GM23248 (cell line): ENCODE measurements around the gene GNL3.

Experiments used
- EZH2 ChIP-seq: fragments of 200-600 bp; sonication (generic); IDR thresholded peaks from 2 replicates; pipeline ENCODE4 v1.6.1; 2018; ENCODE audit warnings: antibody characterized with exemption, mild to moderate bottlenecking; ENCODE audit not compliant: insufficient read depth, poor library complexity, severe bottlenecking
- EZH2phosphoT487 ChIP-seq: fragments of 200-600 bp; sonication (generic); IDR thresholded peaks from 2 replicates; pipeline ENCODE4 v1.6.1; 2018; ENCODE audit warnings: antibody characterized with exemption, moderate library complexity, mild to moderate bottlenecking, low read depth; ENCODE audit not compliant: insufficient read depth

DNA sequence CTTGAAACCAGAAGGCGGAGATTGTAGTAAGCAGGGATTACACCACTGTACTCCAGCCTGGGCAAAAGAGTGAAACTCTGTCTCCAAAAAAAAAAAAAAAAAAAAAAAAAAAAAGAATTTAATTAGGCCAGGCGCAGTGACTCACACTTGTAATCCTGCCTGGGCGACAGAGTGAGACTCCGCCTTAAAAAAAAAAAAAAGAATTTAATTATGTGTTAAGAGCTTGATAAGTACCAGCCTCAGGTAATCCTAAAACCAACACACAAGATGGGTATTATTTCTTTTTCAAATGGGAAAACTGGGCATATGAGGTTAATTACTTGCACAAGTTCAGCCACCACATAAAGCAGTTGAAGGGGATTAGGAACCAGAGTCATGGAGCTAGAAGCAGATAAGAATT, 49.2 kb upstream of the GNL3 start:
- TF ChIP-seq EZH2 (no peak), EZH2phosphoT487 (no peak)
